HG03565 (cell line): Measurements from ENCODE around the gene F11R.
A peak's percentile ranks its signal among the peaks of the same experiment; 100 is the strongest.
"Not testable (repeated sequence)": the region's sequence is repeated elsewhere in the genome, so short reads cannot be mapped to it uniquely, and the experiment has no call there.

ENCODE experiments used
- ATAC-seq: cut with Tn5 transposase; IDR thresholded peaks from one replicate; pipeline ENCODE4 v1.9.1; 2021; ENCODE audit warnings: mild to moderate bottlenecking, moderate library complexity; ENCODE audit not compliant: unreplicated experiment

F11R gene

DNA sequence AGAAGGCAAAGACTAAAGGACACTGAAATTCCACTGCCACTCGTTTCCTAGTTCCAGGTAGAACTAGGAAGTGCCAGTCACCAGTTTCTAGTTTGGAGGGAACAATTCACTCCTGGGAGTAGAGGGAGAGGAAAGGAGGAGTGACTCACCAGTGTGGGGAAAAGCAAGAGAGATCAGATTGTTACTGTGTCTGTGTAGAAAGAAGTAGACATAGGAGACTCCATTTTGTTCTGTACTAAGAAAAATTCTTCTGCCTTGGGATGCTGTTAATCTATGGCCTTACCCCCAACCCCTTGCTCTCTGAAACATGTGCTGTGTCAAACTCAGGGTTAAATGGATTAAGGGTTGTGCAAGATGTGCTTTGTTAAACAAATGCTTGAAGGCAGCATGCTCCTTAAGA lies 4.3 kb downstream of the F11R start:
- ATAC-seq = not testable (repeated sequence)

DNA sequence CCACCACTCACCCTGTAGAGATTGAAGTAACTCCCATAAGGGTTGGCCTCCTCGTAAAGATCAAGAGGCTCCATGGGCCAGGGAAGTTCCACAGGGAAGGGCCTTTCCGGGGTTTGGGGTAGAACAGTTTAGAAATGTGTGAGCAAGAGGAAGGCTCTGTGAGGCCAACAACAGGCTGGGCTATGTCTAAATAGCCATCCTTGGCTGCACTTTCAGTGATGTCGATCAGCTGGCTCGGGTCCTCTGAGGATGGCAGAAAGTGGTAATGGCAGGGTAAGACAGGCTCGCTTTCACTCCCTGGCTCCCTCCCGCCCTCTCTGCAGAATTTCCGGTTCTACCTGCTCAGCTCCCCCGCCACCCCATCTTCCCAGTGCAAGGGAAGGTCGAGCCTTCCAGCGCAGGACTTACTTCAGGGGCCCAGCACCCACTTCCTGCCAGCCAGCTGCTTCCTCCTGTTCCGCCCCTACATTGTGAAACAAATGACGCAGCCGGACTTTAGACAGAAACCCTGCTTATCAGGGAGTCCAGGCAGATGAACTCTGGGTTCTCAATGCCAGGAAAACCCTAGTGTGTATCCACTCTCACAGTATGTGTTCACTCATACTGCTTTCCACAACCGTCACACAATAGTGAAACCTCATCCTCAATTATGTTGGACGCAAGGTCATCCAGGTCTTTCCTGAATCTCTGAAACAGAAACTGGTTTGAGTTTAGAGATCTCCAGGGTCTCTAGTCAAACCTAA lies 7.3 kb downstream of the F11R start:
- peak; percentile 68 for ATAC-seq

DNA sequence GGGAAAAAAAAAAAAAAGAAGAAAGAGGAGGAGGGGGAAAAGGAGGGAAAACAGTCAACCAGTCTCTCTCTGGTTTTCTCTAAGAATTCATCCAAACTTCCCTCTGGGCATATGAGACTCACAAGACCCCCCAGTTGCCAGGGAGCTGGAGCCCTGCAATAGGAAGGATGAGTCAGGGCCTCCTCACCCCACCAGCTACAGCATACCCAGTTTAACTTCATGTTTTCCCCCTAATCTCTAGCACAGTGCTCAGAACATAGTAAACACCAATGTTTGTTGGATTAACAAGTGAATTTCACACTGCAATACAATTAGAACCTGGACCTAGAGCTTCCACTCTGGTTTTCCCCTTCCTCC lies 7.8 kb downstream of the F11R start:
- ATAC-seq = peak; percentile 14

DNA sequence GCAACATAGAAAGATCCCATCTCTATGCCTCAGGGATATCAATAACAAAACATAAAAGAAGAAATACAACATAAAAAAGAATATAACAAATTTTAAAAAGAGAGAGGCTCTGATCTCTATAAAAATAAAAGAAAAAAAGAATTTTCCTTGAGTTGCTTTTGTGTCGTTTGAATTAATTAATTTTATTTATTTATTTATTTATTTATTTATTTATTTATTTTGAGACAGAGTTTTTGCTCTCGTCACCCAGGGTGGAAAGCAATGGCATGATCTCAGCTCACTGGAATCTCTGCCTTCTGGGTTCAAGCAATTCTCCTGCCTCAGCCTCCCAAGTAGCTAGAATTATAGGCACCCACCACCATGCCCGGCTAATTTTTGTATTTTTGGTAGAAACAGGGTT lies 8.5 kb downstream of the F11R start:
- ATAC-seq = no peak

DNA sequence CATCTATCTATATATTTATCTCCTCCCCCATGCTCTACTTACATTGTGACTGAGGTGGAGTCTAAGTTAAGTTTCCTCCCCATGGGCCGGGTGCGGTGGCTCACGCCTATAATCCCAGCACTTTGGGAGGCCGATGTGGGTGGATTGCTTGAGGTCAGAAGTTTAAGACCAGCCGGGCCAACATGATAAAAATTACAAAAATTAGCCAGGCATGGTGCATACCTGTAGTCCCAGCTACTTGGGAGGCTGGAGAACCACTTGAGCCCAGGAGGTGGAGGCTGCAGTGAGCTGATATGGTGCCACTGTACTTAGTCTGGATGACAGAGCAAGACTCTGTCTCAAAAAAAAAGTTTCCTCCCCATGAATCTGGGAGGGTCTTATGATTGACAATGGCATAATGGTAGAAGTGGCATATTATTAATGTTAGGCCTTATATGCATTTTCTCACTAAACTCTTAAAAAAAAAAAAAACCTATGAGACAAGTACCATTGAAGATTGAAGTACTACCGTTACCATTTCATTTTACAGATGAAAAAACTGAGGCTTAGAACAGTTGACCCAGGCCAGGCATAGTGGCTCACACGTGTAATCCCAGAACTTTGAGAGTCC lies 11.2 kb downstream of the F11R start:
- ATAC-seq = no peak

DNA sequence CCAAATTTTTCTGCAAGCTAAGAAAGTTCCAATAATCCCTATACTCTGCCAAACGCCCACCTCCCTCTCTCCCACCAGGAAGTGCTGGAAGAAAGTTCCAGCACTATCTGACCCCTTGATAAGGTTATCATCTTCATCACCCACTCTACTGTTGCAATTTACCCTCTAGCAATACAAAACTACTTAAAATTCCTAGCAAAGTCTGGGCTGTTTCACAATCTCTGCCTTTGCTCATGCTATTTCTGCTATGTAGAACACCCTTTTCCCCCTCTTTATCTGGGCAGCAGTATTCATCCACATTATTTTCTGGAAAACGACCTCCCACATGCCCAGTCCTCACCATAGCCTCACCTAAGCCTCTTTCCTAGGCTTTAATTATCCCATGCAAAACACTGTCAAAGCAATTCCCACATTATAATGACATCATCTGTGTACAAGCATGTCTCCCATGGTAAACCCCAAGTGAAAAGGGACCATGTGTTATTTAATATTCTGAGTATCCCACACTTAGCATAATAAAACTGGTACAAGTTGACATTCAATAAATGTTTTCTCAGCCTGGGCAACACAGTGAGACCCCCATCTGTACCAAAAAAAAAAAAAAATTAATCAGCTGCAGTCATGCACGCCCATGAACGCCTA lies 12.0 kb downstream of the F11R start:
- ATAC-seq = no peak

DNA sequence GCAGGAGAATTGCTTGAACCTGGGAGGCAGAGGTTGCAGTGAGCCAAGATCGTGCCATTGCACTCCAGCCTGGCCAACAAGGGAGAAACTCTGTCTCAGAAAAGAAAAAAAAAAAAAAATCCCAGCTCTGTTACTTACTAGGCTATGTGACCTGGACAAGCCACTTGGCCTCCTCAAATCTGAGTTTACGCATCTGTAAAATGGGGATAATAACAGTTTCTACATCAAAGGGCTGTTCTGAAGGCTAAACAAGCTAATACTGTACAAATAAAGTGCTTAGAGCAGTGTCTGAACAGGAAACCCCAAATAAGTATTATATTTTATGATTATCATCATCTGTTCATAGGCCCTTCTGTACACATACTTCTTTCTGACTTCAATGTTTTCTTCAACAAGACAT lies 13.6 kb downstream of the F11R start:
- ATAC-seq = no peak

DNA sequence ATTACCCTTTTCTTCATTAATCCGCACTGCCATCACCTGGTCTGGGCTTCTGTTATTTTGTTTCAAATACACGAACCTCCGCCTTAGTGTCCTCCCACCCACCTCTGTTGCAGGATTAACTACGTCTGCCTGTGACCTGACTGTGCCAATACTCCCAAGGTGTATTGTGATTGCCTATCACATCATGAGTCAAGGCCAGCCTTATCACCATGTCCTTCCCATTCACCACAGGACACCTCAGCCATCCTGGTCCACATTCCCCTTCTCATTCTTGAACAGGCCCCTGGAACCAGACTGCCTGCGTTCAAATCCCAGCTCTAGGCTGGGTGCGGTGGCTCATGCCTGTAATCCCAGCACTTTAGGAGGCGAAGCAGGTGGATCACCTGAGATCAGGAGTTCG lies 14.4 kb downstream of the F11R start:
- ATAC-seq = no peak

DNA sequence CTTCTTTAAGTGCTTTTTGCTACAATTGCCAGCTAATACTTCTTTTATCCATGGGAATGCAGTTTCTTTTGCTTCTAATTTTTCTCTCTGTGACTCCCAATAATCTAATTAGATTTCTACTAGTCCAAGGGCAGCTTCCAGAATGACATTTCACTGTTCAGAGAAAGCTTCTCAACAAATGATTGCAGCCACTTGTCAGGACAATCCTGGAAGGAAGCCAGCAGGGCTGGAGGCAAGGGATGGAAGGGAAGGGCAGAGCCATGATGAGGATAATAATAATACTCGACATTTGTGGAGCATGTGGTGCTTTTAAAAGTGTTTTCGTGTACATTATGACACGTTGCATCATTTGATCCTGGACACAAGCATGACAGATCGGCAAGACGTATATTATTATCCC lies 19.4 kb downstream of the F11R start:
- no peak for ATAC-seq

DNA sequence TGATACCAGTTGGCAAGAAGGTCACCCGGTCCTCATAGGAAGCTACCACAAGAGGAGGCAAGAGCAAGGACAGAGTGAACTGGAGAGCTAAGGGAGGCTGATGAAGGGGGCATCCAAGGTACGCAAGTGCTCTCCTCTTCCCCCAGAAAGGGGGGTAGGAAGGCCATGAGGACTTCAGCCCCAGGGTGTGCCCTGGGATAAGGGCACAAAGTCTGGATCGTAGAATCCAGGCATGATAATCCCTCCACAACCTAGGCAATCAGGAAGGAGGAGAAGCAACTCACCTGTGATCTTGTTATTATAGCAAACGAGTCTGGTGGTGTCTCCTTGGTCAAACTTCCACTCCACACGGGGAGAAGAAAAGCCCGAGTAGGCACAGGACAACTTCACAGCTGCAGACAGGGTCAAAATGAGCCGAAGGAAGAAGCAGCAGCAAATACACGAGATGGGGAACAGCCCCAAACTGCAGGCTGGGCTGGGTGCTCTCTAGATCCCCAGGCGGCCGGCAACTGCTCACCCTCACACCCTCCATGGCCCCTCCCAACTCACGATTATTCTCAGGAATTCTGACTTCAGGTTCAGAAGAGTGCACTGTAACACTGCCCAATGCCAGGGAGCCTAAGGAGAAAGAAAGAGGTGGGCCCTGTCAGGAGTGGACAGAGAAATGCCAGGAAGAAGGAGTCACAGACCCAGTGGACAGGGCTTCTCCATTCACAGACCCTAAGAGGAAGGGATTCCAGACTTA lies 20.0 kb downstream of the F11R start:
- ATAC-seq = no peak

DNA sequence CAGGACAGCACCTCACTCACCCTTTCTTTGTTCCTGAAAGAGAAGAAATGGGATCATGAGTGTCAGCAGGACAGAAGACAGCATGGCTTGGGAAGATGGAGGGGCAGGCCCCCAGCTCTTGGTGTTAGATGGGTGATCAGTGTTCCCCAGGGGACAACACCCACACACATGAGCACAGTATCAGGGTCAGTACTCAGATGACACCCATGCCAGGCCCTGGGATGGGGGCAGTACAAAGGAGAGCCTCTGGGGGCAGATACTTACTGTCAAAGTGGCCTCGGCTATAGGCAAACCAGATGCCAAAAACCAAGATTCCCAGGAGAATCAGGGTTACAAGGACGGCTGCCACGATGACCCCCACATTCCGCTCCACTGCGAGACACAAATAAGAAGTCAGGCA lies 21.6 kb downstream of the F11R start:
- ATAC-seq = no peak

DNA sequence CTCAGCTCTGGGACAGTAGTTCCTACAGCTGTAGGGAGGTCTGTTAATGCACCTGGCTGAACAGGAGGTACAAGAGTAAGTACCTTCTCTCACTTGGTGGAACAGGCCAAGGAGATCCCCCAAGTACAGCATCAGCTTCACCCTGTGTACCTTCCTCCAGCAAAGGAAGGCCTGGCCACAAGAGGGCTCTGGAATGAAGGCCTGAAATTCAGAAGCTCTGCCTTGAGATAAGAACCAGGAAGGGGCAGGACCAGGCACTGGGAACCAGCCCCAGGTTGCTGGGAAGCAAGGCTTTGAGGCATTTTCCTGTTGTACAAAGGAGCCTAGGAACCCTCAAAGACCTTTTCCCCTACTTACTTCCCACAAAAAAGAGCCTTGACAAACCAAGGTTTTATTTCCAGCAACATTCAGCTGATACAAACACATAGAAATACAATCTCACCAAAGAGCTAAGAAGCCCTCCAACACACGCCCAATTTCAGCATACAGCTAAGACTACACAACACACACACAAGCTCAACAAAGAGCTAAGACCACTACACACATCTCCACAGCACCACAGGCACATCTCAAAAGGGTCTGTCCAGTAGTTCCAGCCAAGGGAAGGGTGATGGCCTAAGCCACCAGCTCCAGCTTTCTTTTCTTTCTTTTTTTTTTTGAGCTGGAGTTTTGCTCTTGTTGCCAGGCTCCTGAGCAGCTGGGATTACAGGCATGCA lies 23.5 kb downstream of the F11R start:
- no peak for ATAC-seq

DNA sequence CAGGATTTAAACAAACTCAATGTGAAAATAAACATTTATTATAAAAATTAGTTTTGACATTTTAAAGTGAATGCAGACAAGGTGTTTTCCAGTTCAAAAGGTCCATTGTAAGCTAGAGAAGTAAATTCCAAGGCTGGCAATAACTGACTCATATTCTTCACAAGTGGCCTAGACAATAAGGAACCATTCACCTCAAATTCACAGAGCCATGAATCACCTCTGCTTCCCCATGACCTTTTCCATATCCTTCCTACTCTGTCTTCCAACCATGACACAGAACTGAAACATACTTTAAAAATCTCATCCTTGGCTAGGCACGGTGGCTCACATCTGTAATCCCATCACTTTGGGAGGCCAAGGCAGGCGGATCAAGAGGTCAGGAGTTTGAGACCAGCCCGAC lies 24.8 kb downstream of the F11R start:
- no peak for ATAC-seq

DNA sequence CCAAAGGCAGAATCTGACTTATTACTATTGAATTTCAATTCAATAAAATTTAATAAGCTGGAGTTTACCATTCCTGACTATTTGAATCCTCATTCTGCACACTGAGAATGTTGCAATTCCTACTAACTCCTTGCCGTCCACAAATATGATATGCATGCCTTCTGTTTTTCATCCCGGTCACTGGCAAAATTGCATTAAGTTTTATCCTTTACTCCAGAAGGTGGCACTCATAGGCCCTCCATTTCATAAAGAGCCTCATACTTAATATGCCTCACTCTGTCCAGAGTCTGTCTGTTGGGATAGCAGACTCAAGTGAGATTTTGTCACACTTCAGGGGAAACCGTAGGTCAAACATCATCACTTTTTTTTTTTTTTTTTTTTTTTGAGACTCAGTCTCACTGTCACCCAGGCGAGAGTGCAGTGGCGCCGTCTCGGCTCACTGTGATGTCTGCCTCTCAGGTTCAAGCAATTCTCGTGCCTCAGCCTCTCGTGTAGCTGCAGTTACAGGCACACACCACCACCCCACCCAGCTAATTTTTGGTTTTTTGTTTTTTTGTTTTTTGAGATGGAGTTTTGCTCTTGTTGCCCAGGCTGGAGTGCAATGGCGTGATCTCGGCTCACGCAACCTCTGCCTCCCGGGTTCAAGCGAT lies 27.3 kb downstream of the F11R start:
- no peak for ATAC-seq

DNA sequence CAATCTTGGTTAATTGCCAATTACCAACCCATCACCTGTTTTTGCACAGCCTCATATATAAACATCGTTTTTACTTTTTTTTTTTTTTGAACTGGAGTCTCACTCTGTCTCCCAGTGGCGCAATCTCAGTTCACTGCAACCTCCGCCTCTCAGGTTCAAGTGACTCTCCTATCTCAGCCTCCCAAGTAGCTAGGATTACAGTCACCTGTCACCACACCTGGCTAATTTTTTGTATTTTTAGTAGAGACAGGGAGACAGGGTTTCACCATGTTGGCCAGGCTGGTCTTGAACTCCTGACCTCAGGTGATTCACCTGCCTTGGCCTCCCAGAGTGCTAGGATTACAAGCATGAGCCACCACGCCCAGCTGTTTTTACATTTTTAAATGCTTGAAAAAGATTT lies 28.9 kb downstream of the F11R start:
- not testable (repeated sequence) for ATAC-seq

DNA sequence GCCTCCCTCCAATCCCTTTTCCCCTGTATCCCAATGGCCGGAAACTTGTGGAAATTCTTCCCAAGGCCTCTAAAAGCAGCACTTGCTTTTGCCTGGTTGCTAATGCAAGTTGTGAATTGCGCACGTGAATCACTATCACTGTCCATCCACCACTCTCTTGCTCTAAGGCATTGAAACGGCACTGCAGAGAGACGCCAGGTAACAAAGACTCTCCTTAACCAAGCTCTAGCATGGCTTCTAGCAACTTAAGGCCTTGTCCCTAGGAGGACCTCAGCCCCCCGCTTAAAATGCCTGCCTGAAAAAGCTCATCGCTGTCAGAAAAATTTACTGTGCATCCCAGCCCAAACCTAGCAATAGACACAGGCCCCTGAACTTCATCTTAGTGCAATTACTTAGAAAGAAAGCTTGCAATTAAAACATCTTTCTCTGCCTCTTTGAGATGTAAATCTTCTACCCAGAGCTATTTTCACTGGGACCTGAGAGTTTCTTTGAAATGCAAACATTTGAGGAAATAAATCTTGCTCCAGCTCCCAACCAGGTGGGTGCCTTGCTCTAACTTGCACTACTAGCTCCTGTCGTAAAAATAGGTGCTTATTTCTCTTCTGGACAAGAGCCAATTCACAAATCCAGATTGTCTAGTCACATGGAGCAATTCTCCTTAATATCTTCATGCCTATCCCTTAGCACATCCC lies 33.4 kb downstream of the F11R start:
- ATAC-seq = no peak

DNA sequence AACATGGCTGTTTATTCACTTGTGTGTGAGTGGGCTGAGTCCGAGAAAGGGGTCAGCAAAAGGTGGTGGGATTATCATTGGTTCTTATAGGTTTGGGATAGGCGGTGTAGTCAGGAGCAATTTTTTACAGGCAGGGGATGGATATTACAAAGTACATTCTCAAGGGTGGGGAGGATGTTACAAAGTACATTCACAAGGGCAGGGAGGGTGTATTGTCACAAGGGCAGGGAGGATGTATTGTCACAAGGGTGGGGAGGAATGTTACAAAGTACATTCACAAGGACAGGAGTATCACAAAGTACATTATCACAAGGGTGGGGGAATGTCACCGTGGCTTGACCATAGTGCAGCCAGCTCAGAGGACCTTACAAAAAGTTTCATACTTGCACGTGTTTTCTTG lies 35.2 kb downstream of the F11R start:
- ATAC-seq = no peak

DNA sequence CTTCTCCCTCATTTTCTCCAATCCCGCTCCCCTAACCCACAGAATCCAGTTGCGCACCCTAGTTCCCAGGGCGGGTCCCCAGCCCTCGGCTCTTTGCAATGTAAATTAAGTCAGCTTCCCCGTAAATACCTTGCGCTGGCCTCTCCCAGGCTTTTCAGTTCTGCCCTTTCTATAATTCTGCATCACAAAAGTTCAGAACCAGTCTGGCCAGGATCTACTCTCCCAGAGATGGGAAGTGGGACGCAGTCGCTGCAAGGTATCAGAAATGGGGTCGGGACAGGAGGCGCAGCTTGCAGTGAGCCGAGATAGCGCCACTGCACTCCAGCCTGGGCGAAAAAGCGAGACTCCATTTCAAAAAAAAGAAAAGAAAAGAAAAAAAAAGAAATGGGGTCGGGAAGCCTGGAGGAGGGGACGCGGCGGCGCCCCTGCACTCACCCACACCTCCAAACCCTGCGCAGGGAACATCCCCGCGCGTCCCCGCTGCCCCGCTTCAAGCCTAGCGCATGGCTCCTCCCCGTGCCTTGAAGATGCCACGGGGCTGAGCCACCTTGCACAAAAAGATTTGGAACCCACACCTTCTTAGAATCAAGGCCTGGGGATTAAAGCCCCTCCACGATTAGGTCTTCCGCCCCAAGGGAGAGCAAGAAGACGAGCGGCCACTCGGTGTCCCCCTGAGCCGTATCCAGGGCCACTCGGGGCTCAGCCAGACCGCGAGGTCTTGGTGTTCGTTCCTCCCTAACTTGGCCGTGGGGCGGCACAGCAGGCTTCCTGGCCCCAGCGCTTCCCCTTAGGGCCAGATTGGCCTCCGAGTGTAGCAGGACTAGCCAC lies 39.2 kb downstream of the F11R start:
- no peak for ATAC-seq

DNA sequence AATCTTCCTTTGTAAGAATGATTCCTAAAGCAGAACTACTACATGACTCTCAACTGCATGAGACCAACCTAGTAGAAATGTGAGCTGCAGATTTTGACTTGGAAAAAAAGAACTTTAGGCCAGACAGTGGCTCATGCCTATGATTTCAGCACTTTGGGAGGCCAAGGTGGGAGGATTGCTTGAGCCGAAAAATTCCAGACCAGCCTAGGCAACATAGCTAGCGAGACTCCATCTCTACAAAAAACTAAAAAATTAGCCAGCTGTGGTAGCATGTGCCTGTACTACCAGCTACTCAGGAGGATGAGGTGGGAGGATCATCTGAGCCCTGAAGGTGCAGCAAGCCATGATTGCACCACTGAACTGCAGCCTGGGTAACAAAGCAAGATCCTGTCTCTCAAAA lies 41.7 kb downstream of the F11R start:
- no peak for ATAC-seq
